ENCODE data around the gene PRRC2B. TPM values are rescaled to one million over a fixed set of nuclear protein-coding genes. Genes with fewer than 3 reads are reported as not detected.

The PRRC2B gene
- total and polyA plus RNA-seq, 12 donors: 26.4 to 153 (median 126) TPM

- Histone ChIP-seq H3K27ac (no peak overlapping the region), H3K4me1 (peaks cover 7 to 35% (median 15%) of the 10 kb centered on the region in 9 donors), H3K36me3 (peaks cover 0 to 67% (median 36%) of the 10 kb centered on the region in 9 donors), H3K27me3 (no peaks in the 10 kb centered on the region), H3K4me3 (no peak overlapping the region), H3K9me3 (no peaks in the 10 kb centered on the region)
- ATAC-seq (no peak), DNase-seq (no peak)
- TF ChIP-seq CTCF (IDR thresholded peaks at IDR 0.05): no peak
- WGBS, 2 donors: 74 to 81% methylated on average over 7 of the region's 7 CpGs
- intact Hi-C loops (cut with DNase I): no loop called here
Observed at GRCh38 chr9:131499254-131499767, 105.4 kb downstream of the PRRC2B start.

GRCh38 chr9:131500377-131500776 lies 106.5 kb downstream of the PRRC2B start:
- H3K4me1 ChIP-seq: peaks cover 7 to 36% (median 17%) of the 10 kb centered on the region in 9 donors
- intact Hi-C loops (cut with DNase I): loop anchor here in 2 of 10 donors (10.0 kb wide), 1 partner anchor 244 kb away; the partner anchor contains the start of gene RAPGEF1 (in 2 of the 2)

GRCh38 chr9:131500939-131501541 lies 107.2 kb downstream of the PRRC2B start:
- Histone ChIP-seq H3K9me3 (no peaks in the 10 kb centered on the region), H3K4me3 (no peak overlapping the region), H3K4me1 (peaks cover 7 to 36% (median 17%) of the 10 kb centered on the region in 9 donors), H3K27ac (peak overlapping the region in 2 of 10 donors; percentile 6 to 56), H3K36me3 (peaks cover 0 to 52% (median 24%) of the 10 kb centered on the region in 9 donors), H3K27me3 (no peaks in the 10 kb centered on the region)
- TF ChIP-seq CTCF (IDR thresholded peaks at IDR 0.05): no peak
- ATAC-seq (no peak), DNase-seq (no peak)
- intact Hi-C loops (cut with DNase I): loop anchor here in 2 of 10 donors (10.0 kb wide), 1 partner anchor 244 kb away; the partner anchor contains the start of gene RAPGEF1 (in 2 of the 2)
- WGBS, 2 donors: 65 to 68% methylated on average over 5 of the region's 5 CpGs

More at GRCh38 chr9:131500377-131500776, 106.5 kb downstream of the PRRC2B start:
- H3K9me3 ChIP-seq: no peaks in the 10 kb centered on the region
- ATAC-seq: no peak
- H3K36me3 ChIP-seq: peaks cover 0 to 56% (median 29%) of the 10 kb centered on the region in 9 donors
- 77 to 79% methylated on average over 12 of the region's 12 CpGs for WGBS, 2 donors
- H3K4me3 ChIP-seq: no peak overlapping the region
- no peak for TF ChIP-seq CTCF (IDR thresholded peaks at IDR 0.05)
- DNase-seq: no peak
- peak overlapping the region in 1 of 10 donors; percentile 56 for H3K27ac ChIP-seq
- H3K27me3 ChIP-seq: no peaks in the 10 kb centered on the region

GRCh38 chr9:131502781-131503625 lies 109.1 kb downstream of the PRRC2B start, which contains the start of gene POMT1:
Gene POMT1, plus strand, starts transcription at chr9:131502918. Its CDS starts 1,301 bp downstream, at chr9:131504219.
- Histone ChIP-seq H3K4me3 (peak within 1 kb of the TSS; percentile 62 to 100 (median 96)), H3K36me3 (peaks cover 0 to 45% (median 13%) of the 10 kb centered on the region in 9 donors), H3K9me3 (no peaks in the 10 kb centered on the region), H3K4me1 (peaks cover 7 to 36% (median 17%) of the 10 kb centered on the region in 9 donors), H3K27ac (peak within 1 kb of the TSS in 9 of 10 donors; percentile 47 to 88 (median 82)), H3K27me3 (no peaks in the 10 kb centered on the region)
- DNase-seq: peak; percentile 85 to 90
- intact Hi-C loops (cut with DNase I): loop anchor here in 2 of 10 donors (10.0 kb wide), 1 partner anchor 242 kb away; the partner anchor contains the start of gene RAPGEF1 (in 2 of the 2)
- ATAC-seq: peak; percentile 94 to 97 (median 96)
- TF ChIP-seq CTCF (IDR thresholded peaks at IDR 0.05): no peak
- 0 to 1% methylated on average over 82 to 83 of the region's 83 CpGs for WGBS, 2 donors
